ENCODE results near the gene AKT1.

The AKT1 gene

DNA sequence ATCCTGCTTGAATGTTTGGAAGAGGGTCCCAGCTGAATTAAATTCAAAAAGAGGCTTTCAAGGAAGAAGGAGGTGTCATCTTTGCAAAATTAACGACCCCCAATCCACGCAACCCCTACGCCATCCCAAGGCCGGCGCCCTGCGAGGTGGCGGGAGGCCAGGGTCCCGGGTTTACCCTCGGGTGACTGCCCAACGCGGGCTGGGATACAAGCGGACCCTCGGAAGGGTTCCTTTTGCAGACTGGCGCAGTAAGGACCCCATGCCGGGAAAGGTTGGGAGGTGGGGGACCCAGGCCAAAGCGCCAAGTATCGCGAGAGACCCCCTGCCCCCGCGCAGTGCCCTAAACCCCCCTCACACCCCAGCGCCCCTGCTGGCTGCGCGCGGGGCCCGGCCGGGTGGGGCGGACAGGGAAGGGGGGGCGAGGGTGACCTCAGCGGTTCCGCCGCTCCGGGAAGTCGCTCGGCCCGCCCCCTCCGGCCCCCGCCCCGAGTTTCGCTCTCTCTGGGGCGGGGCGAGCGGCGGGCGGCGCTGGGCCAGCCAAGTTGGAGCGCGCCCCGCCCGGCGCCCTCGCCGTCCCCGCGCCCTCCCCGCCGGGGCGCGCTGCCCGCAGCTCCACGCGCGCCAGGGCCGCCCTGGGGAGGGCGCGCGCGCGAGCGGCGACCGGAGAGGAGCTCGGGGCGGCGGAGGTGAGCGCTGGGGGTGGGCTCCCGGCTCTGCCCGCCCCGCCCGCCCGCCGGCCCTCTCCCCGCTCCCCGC is 4.6 kb upstream of the AKT1 start:
- TF ChIP-seq, protein P1, sequence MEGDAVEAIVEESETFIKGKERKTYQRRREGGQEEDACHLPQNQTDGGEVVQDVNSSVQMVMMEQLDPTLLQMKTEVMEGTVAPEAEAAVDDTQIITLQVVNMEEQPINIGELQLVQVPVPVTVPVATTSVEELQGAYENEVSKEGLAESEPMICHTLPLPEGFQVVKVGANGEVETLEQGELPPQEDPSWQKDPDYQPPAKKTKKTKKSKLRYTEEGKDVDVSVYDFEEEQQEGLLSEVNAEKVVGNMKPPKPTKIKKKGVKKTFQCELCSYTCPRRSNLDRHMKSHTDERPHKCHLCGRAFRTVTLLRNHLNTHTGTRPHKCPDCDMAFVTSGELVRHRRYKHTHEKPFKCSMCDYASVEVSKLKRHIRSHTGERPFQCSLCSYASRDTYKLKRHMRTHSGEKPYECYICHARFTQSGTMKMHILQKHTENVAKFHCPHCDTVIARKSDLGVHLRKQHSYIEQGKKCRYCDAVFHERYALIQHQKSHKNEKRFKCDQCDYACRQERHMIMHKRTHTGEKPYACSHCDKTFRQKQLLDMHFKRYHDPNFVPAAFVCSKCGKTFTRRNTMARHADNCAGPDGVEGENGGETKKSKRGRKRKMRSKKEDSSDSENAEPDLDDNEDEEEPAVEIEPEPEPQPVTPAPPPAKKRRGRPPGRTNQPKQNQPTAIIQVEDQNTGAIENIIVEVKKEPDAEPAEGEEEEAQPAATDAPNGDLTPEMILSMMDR (IDR thresholded peaks at IDR 0.05; ENCODE audit: low read depth, low read length) = peak; percentile 28
- DNase-seq (ENCODE audit: extremely low read depth, low read depth) = peak; percentile 53

DNA sequence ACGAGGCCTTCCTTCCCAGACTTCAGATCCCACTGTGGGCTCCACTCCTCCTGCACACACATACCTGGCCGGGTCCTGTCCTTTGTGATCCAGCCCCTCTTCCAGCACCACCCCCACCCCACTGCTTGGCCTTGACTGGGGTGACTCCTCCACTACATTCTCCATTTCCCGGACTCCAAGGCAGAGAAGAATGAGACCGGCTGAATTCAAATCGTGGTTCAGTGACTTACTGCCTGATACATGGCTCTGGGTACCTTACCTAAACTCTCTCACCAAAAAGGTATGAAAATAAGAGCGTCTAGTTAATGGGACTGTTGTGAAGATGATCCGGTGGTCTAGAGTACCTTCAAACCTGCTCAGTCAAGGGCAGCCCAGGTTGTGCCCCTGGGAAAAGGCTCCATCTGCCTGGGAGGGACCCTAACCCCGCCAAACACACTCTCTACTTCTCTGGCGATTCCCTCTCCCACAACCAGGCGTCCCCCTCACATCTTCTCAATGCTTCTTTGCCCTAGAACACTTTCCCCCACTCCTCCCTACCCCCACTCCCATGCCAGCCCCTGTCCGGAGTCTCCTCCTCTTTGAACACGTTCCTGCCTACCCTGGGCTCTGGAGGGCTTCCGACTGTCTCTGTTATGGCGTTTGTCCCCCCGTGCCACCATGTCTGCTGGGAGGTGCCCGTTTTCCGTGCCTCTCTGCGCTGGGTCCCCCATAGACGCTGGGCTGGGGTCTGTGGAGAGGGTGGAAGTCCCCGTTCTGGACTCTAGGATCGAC is 3.9 kb upstream of the AKT1 start:
- no peak for DNase-seq (ENCODE audit: extremely low read depth, low read depth)
- TF ChIP-seq, protein P1 (IDR thresholded peaks at IDR 0.05; ENCODE audit: low read depth, low read length) = peak; percentile 31

DNA sequence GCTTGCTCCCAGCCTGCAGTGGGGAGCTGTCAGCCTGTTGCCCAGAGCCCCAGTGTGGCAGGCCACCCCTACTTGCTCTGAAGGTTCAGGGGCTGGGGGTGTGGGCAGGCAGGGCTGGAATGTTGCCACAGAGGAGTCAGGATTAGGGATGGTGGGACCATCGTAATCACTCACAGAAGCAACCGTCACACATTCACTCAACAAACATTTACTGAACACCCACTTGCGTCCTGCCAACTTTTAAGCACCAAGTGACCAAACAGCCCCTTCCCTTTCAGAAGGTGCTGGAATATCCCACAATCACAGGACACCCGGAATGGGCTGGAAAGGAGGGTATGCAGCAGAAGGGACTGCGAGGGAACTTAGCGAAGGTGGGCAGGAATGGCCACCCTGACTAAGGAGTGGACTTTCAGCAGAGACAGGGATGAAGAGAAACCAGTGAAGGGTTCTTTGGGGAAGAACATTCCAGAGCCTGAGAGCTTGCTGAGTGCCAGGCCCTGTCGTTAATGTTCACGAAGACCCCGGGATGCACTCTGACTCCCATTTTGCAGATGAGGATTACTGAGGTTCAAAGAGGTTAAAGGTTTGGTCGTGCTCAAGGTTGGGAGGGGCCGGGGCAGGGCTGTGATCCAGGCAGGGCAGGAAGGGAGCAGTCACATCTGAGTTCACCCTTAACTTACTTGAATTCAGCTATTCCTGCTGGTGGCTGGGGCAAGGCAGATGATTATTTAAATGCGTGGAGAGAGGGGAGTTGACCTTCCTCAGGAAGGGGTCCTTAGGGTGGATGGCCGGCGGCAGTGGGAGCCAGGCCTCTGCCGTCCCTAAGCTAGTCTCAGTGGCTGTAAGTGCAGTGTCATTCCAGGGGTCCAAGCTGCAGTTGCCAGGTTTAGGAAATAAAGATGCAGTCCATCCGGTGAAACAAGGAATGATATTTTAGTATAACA is 3.0 kb upstream of the AKT1 start:
- no peak for DNase-seq (ENCODE audit: extremely low read depth, low read depth)
- TF ChIP-seq, protein P1 (IDR thresholded peaks at IDR 0.05; ENCODE audit: low read depth, low read length) = no peak

DNA sequence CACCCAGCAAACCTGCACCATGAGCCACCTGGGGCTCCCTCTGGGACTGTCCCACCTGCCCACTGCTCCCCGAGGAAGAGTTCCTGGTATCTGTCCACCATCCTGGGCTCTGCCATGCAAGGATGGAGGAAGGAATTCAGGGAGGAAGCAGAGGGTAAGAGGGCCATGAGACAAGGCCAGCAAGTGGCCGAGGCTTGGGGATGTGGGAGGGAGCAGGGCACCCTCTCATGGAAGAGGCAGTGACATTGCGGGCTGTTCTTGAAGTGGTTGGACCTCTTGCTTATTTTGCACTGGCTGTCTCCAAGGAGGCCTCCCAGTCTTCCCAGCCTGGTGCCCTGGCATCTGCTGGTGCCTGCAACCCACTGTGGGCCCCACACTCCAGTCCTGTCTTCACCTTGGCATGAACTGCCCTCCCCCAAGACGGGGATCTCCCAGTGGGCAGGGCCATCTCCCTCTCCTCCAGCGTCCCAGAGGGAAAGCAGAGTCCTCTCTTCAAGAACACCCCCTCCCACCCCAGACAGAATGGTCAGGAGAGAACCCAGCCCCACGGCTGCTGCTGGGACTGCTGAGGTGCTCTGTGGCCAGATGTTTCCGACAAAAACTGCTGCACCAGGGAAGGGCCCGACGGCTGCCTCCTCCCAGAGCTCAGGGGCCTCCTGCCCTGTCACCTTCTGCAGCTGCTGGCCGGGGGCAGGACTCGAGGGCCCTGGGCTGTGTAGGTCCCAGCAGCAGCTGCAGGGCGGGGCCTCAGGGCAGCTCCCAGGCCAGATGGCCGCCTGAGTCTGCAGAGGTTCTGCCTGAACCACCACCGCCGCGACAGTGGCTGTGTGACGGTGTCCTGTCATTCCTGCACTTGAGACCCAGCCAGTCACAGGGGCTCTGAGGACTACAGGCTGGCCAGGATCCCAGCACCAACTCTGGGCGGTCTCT is 1.8 kb upstream of the AKT1 start:
- DNase-seq (ENCODE audit: extremely low read depth, low read depth) = no peak

GRCh38 chr14:104796687-104797081 is 1.1 kb upstream of the AKT1 start:
- TF ChIP-seq, protein P1 (IDR thresholded peaks at IDR 0.05; ENCODE audit: low read depth, low read length) = no peak
- DNase-seq (ENCODE audit: extremely low read depth, low read depth) = no peak

More for the DNA sequence above, 1.8 kb upstream of the AKT1 start:
- TF ChIP-seq, protein P1 (IDR thresholded peaks at IDR 0.05; ENCODE audit: low read depth, low read length) = no peak

Data from AG09319 (cell line).